ENCODE measurements around the gene GLMP.

GLMP gene

GRCh38 chr1:156247460-156248322, 47.8 kb downstream of the GLMP start, which contains the start of gene PAQR6:
Gene PAQR6 (minus strand): TSS chr1:156248056. CDS start chr1:156246731, 1,325 bp downstream.
- DNase-seq: no peak

GRCh38 chr1:156246781-156247459, 48.6 kb downstream of the GLMP start:
- no peak for DNase-seq

GRCh38 chr1:156246241-156246780, 49.2 kb downstream of the GLMP start:
- DNase-seq: no peak

- DNase-seq: no peak
Observed at GRCh38 chr1:156245451-156246232, 49.8 kb downstream of the GLMP start.

GRCh38 chr1:156244712-156245111, 50.8 kb downstream of the GLMP start:
- DNase-seq: no peak

GRCh38 chr1:156244126-156244525, 51.4 kb downstream of the GLMP start:
- no peak for DNase-seq

- no peak for DNase-seq
Observed at GRCh38 chr1:156242738-156243137, 52.7 kb downstream of the GLMP start.
